ENCODE results near the gene BRMS1L. TPM values are rescaled to one million over a fixed set of nuclear protein-coding genes. Genes with fewer than 3 reads are reported as not detected.

Gene BRMS1L
- polyA plus RNA-seq, 4 donors, result 2.7 to 9.0 (median 4.3) TPM

DNA sequence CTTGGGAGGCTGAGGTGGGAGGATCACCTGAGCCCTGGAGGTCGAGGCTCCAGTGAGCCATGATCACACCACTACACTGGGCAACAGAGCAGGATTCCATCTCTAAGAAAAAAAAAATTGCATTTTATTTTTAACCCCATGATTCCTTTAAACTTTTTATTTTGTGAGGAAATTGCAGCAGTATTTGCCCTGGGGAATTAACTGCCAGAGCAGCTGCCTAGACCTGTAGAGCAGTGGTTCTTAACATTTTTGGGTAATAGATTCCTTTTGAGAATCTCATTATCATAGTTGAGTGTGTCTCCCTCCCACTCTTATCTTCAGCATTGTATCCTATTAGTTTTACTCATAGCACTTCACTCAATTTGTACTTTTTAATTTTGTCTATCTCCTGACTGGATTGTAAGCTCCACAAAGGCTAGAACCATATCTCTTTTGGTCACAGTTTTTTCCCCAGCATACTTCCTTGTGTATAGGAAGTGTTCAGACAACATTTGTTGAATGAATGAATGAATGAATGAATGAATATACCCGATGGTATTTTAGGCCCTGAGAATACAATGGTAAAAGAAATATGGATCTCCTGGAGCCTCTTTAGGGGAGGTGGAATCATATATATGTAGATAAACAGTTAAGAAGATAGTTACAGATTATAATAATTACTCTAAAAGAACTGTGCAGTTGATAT lies 40.6 kb downstream of the BRMS1L start:
- no peak for DNase-seq

DNA sequence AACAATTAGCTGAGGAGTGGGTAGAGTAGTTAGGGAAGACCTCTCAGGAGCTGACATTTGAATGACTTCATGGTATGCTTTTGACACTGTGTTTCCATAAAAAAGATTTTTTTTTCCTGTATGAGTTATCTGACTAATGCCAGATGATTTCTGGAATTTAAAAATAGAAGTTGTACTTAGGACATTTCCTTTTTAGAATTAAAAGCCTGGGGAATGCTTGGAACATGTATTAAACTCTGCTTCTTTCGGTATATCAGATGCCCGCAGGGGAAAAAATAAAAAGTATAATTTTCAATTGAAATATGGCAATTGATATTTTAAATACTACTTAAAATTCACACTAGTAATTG lies 41.1 kb downstream of the BRMS1L start:
- FAIRE-seq (peak; percentile 26), DNase-seq (no peak)
- H3K4me1 ChIP-seq (ENCODE audit: control insufficient read depth in 3 of 3, insufficient read depth in 2 of 3, low read depth in 1 of 3, low read length in 2 of 3), result no peaks in the 10 kb centered on the region
- H3K4me3 ChIP-seq (ENCODE audit: low read depth in 1 of 3, low read length in 3 of 3), result no peak overlapping the region
- H3K27ac ChIP-seq (ENCODE audit: low read depth in 1 of 3, low read length in 2 of 3), result no peak overlapping the region
- H3K9me3 ChIP-seq (ENCODE audit: control insufficient read depth in 2 of 2, insufficient read depth in 1 of 2, low read depth in 1 of 2, low read length in 1 of 2), result no peaks in the 10 kb centered on the region
- WGBS, 3 donors, result 78 to 98% (median 93%) methylated on average over 2 of the region's 2 CpGs
- no peaks in the 10 kb centered on the region for H3K27me3 ChIP-seq (ENCODE audit: control insufficient read depth in 3 of 3, insufficient read depth in 3 of 3, low read length in 3 of 3)
- peaks cover 0 to 15% (median 2%) of the 10 kb centered on the region in 3 donors for H3K36me3 ChIP-seq (ENCODE audit: control insufficient read depth in 3 of 3, insufficient read depth in 2 of 3, low read depth in 1 of 3, low read length in 3 of 3)

More for the DNA sequence above, 40.6 kb downstream of the BRMS1L start:
- H3K4me1 ChIP-seq (ENCODE audit: control insufficient read depth in 3 of 3, insufficient read depth in 2 of 3, low read depth in 1 of 3, low read length in 2 of 3), result no peaks in the 10 kb centered on the region
- FAIRE-seq, result no peak
- no peak overlapping the region for H3K4me3 ChIP-seq (ENCODE audit: low read depth in 1 of 3, low read length in 3 of 3)
- H3K36me3 ChIP-seq (ENCODE audit: control insufficient read depth in 3 of 3, insufficient read depth in 2 of 3, low read depth in 1 of 3, low read length in 3 of 3), result peaks cover 0 to 15% (median 2%) of the 10 kb centered on the region in 3 donors
- no peak overlapping the region for H3K27ac ChIP-seq (ENCODE audit: low read depth in 1 of 3, low read length in 2 of 3)
- no peaks in the 10 kb centered on the region for H3K9me3 ChIP-seq (ENCODE audit: control insufficient read depth in 2 of 2, insufficient read depth in 1 of 2, low read depth in 1 of 2, low read length in 1 of 2)
- H3K27me3 ChIP-seq (ENCODE audit: control insufficient read depth in 3 of 3, insufficient read depth in 3 of 3, low read length in 3 of 3), result no peaks in the 10 kb centered on the region
- WGBS, 3 donors, result 66 to 84% (median 69%) methylated on average over 2 of the region's 2 CpGs

- no peaks in the 10 kb centered on the region for H3K27me3 ChIP-seq (ENCODE audit: control insufficient read depth in 3 of 3, insufficient read depth in 3 of 3, low read length in 3 of 3)
- H3K27ac ChIP-seq (ENCODE audit: low read depth in 1 of 3, low read length in 2 of 3), result no peak overlapping the region
- no peak overlapping the region for H3K4me3 ChIP-seq (ENCODE audit: low read depth in 1 of 3, low read length in 3 of 3)
- no peaks in the 10 kb centered on the region for H3K4me1 ChIP-seq (ENCODE audit: control insufficient read depth in 3 of 3, insufficient read depth in 2 of 3, low read depth in 1 of 3, low read length in 2 of 3)
- 56 to 76% (median 57%) methylated on average over 2 of the region's 2 CpGs for WGBS, 3 donors
- FAIRE-seq, result no peak
- no peaks in the 10 kb centered on the region for H3K9me3 ChIP-seq (ENCODE audit: control insufficient read depth in 2 of 2, insufficient read depth in 1 of 2, low read depth in 1 of 2, low read length in 1 of 2)
- no peak for DNase-seq
- H3K36me3 ChIP-seq (ENCODE audit: control insufficient read depth in 3 of 3, insufficient read depth in 2 of 3, low read depth in 1 of 3, low read length in 3 of 3), result peaks cover 0 to 3% (median 0%) of the 10 kb centered on the region in 3 donors
These were observed 49.2 kb downstream of the BRMS1L start for GRCh38 chr14:35875296-35875695.

- no peak overlapping the region for H3K27ac ChIP-seq (ENCODE audit: low read depth in 1 of 3, low read length in 2 of 3)
- no peaks in the 10 kb centered on the region for H3K9me3 ChIP-seq (ENCODE audit: control insufficient read depth in 2 of 2, insufficient read depth in 1 of 2, low read depth in 1 of 2, low read length in 1 of 2)
- H3K27me3 ChIP-seq (ENCODE audit: control insufficient read depth in 3 of 3, insufficient read depth in 3 of 3, low read length in 3 of 3), result no peaks in the 10 kb centered on the region
- no peaks in the 10 kb centered on the region for H3K4me1 ChIP-seq (ENCODE audit: control insufficient read depth in 3 of 3, insufficient read depth in 2 of 3, low read depth in 1 of 3, low read length in 2 of 3)
- no peak for FAIRE-seq
- H3K36me3 ChIP-seq (ENCODE audit: control insufficient read depth in 3 of 3, insufficient read depth in 2 of 3, low read depth in 1 of 3, low read length in 3 of 3), result peaks cover 0 to 3% (median 0%) of the 10 kb centered on the region in 3 donors
- no peak for DNase-seq
- no peak overlapping the region for H3K4me3 ChIP-seq (ENCODE audit: low read depth in 1 of 3, low read length in 3 of 3)
- WGBS, 3 donors, result 88 to 95% (median 92%) methylated on average over 3 of the region's 3 CpGs
These were observed 51.1 kb downstream of the BRMS1L start for GRCh38 chr14:35877276-35877675.

DNA sequence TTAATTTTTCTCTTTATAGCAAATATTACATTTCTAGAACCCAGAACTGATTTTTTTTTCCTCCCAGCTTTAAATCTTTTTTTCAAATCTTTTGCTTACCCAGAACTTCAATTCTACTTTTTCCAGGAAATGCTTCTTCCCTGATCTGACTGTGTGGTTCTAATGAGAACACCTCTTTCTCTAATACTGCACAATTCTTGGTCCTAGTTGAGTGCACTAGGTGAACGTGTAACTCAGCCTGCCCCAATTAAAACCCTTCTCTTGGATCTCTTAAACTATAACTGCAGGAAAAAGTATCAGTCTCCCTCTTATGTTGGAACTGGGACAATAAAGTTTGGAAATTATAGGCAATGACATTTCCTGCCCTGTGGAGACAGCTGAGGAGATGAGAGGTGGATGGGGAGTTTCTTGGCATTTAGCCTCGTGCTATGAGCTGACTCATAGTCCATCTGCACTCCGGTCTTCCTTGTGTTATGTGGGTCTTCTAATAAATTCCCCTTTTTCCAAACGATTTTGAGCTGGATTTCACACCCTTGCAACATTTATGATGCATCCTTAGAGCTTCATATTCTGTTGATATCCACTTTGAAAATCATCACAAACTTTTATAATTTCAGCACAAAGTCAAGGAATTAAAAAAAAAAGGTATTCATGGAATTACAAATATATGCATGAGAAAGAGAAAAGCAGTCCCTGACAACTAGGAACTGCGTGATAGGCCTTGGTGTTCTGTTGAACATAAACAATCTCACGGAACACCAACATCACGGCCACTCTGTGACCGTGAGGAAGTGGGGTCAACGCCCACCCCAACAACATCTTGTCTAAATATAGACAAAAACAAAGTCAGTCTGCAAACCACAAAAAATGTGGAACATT lies 52.4 kb downstream of the BRMS1L start:
- DNase-seq (peak; percentile 15 to 33), FAIRE-seq (no peak)
- H3K4me1 ChIP-seq (ENCODE audit: control insufficient read depth in 3 of 3, insufficient read depth in 2 of 3, low read depth in 1 of 3, low read length in 2 of 3), result no peaks in the 10 kb centered on the region
- no peak overlapping the region for H3K4me3 ChIP-seq (ENCODE audit: low read depth in 1 of 3, low read length in 3 of 3)
- no peaks in the 10 kb centered on the region for H3K27me3 ChIP-seq (ENCODE audit: control insufficient read depth in 3 of 3, insufficient read depth in 3 of 3, low read length in 3 of 3)
- H3K36me3 ChIP-seq (ENCODE audit: control insufficient read depth in 3 of 3, insufficient read depth in 2 of 3, low read depth in 1 of 3, low read length in 3 of 3), result peaks cover 0 to 3% (median 0%) of the 10 kb centered on the region in 3 donors
- peak overlapping the region in 1 of 3 donors; percentile 68 for H3K27ac ChIP-seq (ENCODE audit: low read depth in 1 of 3, low read length in 2 of 3)
- H3K9me3 ChIP-seq (ENCODE audit: control insufficient read depth in 2 of 2, insufficient read depth in 1 of 2, low read depth in 1 of 2, low read length in 1 of 2), result no peaks in the 10 kb centered on the region
- 24 to 48% (median 43%) methylated on average over 9 of the region's 9 CpGs for WGBS, 3 donors

- FAIRE-seq (no peak), DNase-seq (no peak)
- Histone ChIP-seq H3K4me3 (ENCODE audit: low read depth in 1 of 3, low read length in 3 of 3) (no peak overlapping the region), H3K9me3 (ENCODE audit: control insufficient read depth in 2 of 2, insufficient read depth in 1 of 2, low read depth in 1 of 2, low read length in 1 of 2) (no peaks in the 10 kb centered on the region), H3K4me1 (ENCODE audit: control insufficient read depth in 3 of 3, insufficient read depth in 2 of 3, low read depth in 1 of 3, low read length in 2 of 3) (no peaks in the 10 kb centered on the region), H3K36me3 (ENCODE audit: control insufficient read depth in 3 of 3, insufficient read depth in 2 of 3, low read depth in 1 of 3, low read length in 3 of 3) (peaks cover 0 to 3% (median 0%) of the 10 kb centered on the region in 3 donors), H3K27me3 (ENCODE audit: control insufficient read depth in 3 of 3, insufficient read depth in 3 of 3, low read length in 3 of 3) (no peaks in the 10 kb centered on the region), H3K27ac (ENCODE audit: low read depth in 1 of 3, low read length in 2 of 3) (peak overlapping the region in 1 of 3 donors; percentile 50)
- 30 to 32% (median 30%) methylated on average over 2 of the region's 2 CpGs for WGBS, 3 donors
These were observed 53.1 kb downstream of the BRMS1L start for GRCh38 chr14:35879151-35879648.

DNA sequence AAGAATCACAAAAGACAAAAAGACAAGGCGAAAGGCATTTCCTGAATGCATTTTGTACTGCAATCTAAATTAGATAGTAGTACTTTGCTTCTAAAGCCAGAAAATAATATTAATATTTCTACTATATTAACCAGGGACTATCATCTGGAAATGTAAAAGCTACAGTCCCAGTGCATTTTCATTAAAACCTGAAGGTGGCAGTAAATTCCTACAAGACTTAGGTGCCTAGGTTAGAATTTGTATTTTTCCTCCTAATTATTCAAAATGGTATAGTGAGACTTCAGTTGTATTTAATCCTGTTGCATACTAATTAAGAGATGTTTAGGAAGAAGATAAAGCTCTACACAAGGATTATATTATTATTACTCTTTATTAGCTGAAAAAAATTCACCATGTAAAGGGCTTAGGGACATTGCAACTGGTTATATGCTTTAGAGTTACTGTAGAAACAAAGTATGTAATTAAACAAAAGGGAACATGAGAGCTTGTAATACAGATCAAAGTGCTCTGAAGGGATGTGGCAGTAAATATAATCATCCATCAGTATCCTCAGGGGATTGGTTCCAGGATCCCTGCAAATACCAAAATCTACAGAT lies 53.6 kb downstream of the BRMS1L start:
- Histone ChIP-seq H3K9me3 (ENCODE audit: control insufficient read depth in 2 of 2, insufficient read depth in 1 of 2, low read depth in 1 of 2, low read length in 1 of 2) (no peaks in the 10 kb centered on the region), H3K4me1 (ENCODE audit: control insufficient read depth in 3 of 3, insufficient read depth in 2 of 3, low read depth in 1 of 3, low read length in 2 of 3) (no peaks in the 10 kb centered on the region), H3K27me3 (ENCODE audit: control insufficient read depth in 3 of 3, insufficient read depth in 3 of 3, low read length in 3 of 3) (no peaks in the 10 kb centered on the region), H3K27ac (ENCODE audit: low read depth in 1 of 3, low read length in 2 of 3) (no peak overlapping the region), H3K36me3 (ENCODE audit: control insufficient read depth in 3 of 3, insufficient read depth in 2 of 3, low read depth in 1 of 3, low read length in 3 of 3) (peaks cover 0 to 3% (median 0%) of the 10 kb centered on the region in 3 donors), H3K4me3 (ENCODE audit: low read depth in 1 of 3, low read length in 3 of 3) (no peak overlapping the region)
- FAIRE-seq (peak; percentile 61), DNase-seq (peak in 1 of 2 donors; percentile 21)
- WGBS, 3 donors, result 55 to 73% (median 60%) methylated on average over 1 of the region's 1 CpG

DNA sequence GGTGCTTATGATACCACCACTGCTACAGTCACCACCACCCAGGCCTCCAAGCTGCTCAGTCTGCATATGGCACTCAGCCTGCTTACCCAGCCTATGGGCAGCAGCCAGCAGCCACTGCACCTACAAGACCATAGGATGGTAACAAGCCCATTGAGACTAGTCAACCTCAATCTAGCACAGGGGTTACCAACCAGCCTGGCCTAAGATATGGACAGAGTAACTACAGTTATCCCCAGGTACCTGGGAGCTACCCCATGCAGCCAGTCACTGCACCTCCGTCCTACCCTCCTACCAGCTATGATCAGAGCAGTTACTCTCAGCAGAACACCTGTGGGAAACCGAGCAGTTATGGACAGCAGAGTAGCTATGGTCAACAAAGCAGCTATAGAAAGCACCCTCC lies 55.1 kb downstream of the BRMS1L start:
- Histone ChIP-seq H3K36me3 (ENCODE audit: control insufficient read depth in 3 of 3, insufficient read depth in 2 of 3, low read depth in 1 of 3, low read length in 3 of 3) (no peaks in the 10 kb centered on the region), H3K9me3 (ENCODE audit: control insufficient read depth in 2 of 2, insufficient read depth in 1 of 2, low read depth in 1 of 2, low read length in 1 of 2) (no peaks in the 10 kb centered on the region), H3K27me3 (ENCODE audit: control insufficient read depth in 3 of 3, insufficient read depth in 3 of 3, low read length in 3 of 3) (no peaks in the 10 kb centered on the region), H3K4me1 (ENCODE audit: control insufficient read depth in 3 of 3, insufficient read depth in 2 of 3, low read depth in 1 of 3, low read length in 2 of 3) (no peaks in the 10 kb centered on the region), H3K4me3 (ENCODE audit: low read depth in 1 of 3, low read length in 3 of 3) (no peak overlapping the region), H3K27ac (ENCODE audit: low read depth in 1 of 3, low read length in 2 of 3) (no peak overlapping the region)
- 85 to 92% (median 91%) methylated on average over 2 of the region's 2 CpGs for WGBS, 3 donors
- FAIRE-seq (no peak), DNase-seq (no peak)

Data from small intestine (tissue), 7 donors.